Endothelial cell of umbilical vein (primary cell): ENCODE measurements around the gene EPAS1.

Experiments
- POLR2A ChIP-seq: IDR thresholded peaks from 2 replicates; pipeline ENCODE4 v1.6.1; 2012; ENCODE audit warnings: low read depth, mild to moderate bottlenecking, control low read depth, low read length
- TF ChIP-seq, protein P1 (sequence below), 2 donors: IDR thresholded peaks; 1 replicate in 1 of 2; 2 replicates in 1 of 2; pipeline ENCODE4 v1.5.1; 2011; ENCODE audit warnings: low read length in 2 of 2, mild to moderate bottlenecking in 2 of 2, moderate library complexity in 2 of 2, control low read depth in 1 of 2, inconsistent platforms in 1 of 2, low read depth in 1 of 2; ENCODE audit not compliant: insufficient read depth in 1 of 2; ENCODE audit errors: extremely low read depth in 1 of 2

GRCh38 chr2:46435796-46436360, 138.7 kb downstream of the EPAS1 start:
- TF ChIP-seq, protein P1, sequence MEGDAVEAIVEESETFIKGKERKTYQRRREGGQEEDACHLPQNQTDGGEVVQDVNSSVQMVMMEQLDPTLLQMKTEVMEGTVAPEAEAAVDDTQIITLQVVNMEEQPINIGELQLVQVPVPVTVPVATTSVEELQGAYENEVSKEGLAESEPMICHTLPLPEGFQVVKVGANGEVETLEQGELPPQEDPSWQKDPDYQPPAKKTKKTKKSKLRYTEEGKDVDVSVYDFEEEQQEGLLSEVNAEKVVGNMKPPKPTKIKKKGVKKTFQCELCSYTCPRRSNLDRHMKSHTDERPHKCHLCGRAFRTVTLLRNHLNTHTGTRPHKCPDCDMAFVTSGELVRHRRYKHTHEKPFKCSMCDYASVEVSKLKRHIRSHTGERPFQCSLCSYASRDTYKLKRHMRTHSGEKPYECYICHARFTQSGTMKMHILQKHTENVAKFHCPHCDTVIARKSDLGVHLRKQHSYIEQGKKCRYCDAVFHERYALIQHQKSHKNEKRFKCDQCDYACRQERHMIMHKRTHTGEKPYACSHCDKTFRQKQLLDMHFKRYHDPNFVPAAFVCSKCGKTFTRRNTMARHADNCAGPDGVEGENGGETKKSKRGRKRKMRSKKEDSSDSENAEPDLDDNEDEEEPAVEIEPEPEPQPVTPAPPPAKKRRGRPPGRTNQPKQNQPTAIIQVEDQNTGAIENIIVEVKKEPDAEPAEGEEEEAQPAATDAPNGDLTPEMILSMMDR (IDR thresholded peaks at IDR 0.05; ENCODE audit: extremely low read depth in 1 of 2, insufficient read depth in 1 of 2, low read depth in 1 of 2, low read length in 2 of 2): no peak
- TF ChIP-seq POLR2A: no peak
